ENCODE data around the gene ATP6AP2. TPM values are rescaled to one million over a fixed set of nuclear protein-coding genes. Genes with fewer than 3 reads are reported as not detected.

Gene ATP6AP2
- total and polyA plus RNA-seq, 2 of the 4 experiments (the other 2 are of a cell fraction) = 76.2 to 175 TPM

GRCh38 chrX:40531056-40531826 is 49.5 kb upstream of the ATP6AP2 start:
- H2AK5ac ChIP-seq (ENCODE audit: low read depth, low read length) = no peak overlapping the region
- H2AFZ ChIP-seq (replicated peaks; ENCODE audit: low read length, poor library complexity) = no peak overlapping the region
- no peak overlapping the region for H3K4ac ChIP-seq (ENCODE audit: low read depth, low read length)
- no peak for DNase-seq
- dilution Hi-C loops (cut with HindIII; ENCODE audit: low sequenced_read_pairs, unreplicated experiment) = no loop called here
- H4K5ac ChIP-seq (ENCODE audit: low read depth, low read length) = no peak overlapping the region
- CTCF ChIA-PET = interaction anchor here (1.5 kb wide), 1 partner anchor 13 kb away, joined by 4 read pairs; no protein-coding TSS in a partner anchor
- no peak for ATAC-seq (ENCODE audit: low read depth)
- H4K20me1 ChIP-seq (ENCODE audit: insufficient read depth, low read length) = no peaks in the 10 kb centered on the region
- no peak overlapping the region for H3K18ac ChIP-seq (ENCODE audit: low read depth, low read length)
- H3K27ac ChIP-seq (ENCODE audit: insufficient read depth, low read length) = no peak overlapping the region
- H3K9me3 ChIP-seq (ENCODE audit: control insufficient read depth, insufficient read depth, low read length) = no peaks in the 10 kb centered on the region
- H4K91ac ChIP-seq (ENCODE audit: insufficient read depth, low read depth, low read length) = no peak overlapping the region
- no peak overlapping the region for H3K23ac ChIP-seq (ENCODE audit: low read depth, low read length)
- no peak overlapping the region for H2BK20ac ChIP-seq (ENCODE audit: low read depth, low read length)
- no peaks in the 10 kb centered on the region for H3K36me3 ChIP-seq (ENCODE audit: control insufficient read depth, insufficient read depth, low read length)
- no peak overlapping the region for H3K4me3 ChIP-seq (ENCODE audit: insufficient read depth, low read depth, low read length)
- no peaks in the 10 kb centered on the region for H3K79me1 ChIP-seq (ENCODE audit: low read depth in 1 of 2, low read length in 2 of 2)
- TF ChIP-seq CEBPB (IDR thresholded peaks at IDR 0.05; ENCODE audit: low read depth, low read length) (no peak), CHD1 (IDR thresholded peaks at IDR 0.05; ENCODE audit: low read depth, low read length) (no peak), BHLHE40 (IDR thresholded peaks at IDR 0.05; ENCODE audit: low read depth, low read length) (no peak), SMC3 (IDR thresholded peaks at IDR 0.05; ENCODE audit: low read depth, low read length) (no peak), FOS (IDR thresholded peaks at IDR 0.05; ENCODE audit: low read depth, low read length) (no peak), MXI1 (IDR thresholded peaks at IDR 0.05; ENCODE audit: borderline replicate concordance, low read depth, low read length) (no peak), MAZ (IDR thresholded peaks at IDR 0.05; ENCODE audit: borderline replicate concordance, low read depth, low read length) (no peak), RCOR1 (IDR thresholded peaks at IDR 0.05; ENCODE audit: insufficient replicate concordance, low read length) (no peak), POLR2A (IDR thresholded peaks at IDR 0.05; ENCODE audit: low read depth, low read length) (no peak), NFE2L2 (IDR thresholded peaks at IDR 0.05; ENCODE audit: low read depth, low read length) (no peak), MAFK (IDR thresholded peaks at IDR 0.05; ENCODE audit: low read depth, low read length) (no peak), RFX5 (IDR thresholded peaks at IDR 0.05; ENCODE audit: low read depth, low read length) (no peak), RAD21 (IDR thresholded peaks at IDR 0.05; ENCODE audit: low read length) (no peak)
- TF ChIP-seq, protein P1, sequence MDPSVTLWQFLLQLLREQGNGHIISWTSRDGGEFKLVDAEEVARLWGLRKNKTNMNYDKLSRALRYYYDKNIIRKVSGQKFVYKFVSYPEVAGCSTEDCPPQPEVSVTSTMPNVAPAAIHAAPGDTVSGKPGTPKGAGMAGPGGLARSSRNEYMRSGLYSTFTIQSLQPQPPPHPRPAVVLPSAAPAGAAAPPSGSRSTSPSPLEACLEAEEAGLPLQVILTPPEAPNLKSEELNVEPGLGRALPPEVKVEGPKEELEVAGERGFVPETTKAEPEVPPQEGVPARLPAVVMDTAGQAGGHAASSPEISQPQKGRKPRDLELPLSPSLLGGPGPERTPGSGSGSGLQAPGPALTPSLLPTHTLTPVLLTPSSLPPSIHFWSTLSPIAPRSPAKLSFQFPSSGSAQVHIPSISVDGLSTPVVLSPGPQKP (IDR thresholded peaks at IDR 0.05; ENCODE audit: borderline replicate concordance, low read depth, low read length) = no peak
- TF ChIP-seq, protein P2, sequence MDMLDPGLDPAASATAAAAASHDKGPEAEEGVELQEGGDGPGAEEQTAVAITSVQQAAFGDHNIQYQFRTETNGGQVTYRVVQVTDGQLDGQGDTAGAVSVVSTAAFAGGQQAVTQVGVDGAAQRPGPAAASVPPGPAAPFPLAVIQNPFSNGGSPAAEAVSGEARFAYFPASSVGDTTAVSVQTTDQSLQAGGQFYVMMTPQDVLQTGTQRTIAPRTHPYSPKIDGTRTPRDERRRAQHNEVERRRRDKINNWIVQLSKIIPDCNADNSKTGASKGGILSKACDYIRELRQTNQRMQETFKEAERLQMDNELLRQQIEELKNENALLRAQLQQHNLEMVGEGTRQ (IDR thresholded peaks at IDR 0.05; ENCODE audit: low read depth, low read length) = no peak
- TF ChIP-seq, protein P3, sequence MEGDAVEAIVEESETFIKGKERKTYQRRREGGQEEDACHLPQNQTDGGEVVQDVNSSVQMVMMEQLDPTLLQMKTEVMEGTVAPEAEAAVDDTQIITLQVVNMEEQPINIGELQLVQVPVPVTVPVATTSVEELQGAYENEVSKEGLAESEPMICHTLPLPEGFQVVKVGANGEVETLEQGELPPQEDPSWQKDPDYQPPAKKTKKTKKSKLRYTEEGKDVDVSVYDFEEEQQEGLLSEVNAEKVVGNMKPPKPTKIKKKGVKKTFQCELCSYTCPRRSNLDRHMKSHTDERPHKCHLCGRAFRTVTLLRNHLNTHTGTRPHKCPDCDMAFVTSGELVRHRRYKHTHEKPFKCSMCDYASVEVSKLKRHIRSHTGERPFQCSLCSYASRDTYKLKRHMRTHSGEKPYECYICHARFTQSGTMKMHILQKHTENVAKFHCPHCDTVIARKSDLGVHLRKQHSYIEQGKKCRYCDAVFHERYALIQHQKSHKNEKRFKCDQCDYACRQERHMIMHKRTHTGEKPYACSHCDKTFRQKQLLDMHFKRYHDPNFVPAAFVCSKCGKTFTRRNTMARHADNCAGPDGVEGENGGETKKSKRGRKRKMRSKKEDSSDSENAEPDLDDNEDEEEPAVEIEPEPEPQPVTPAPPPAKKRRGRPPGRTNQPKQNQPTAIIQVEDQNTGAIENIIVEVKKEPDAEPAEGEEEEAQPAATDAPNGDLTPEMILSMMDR (conservative IDR thresholded peaks at IDR 0.05; ENCODE audit: low read depth, low read length) = no peak
- no peak overlapping the region for H2BK5ac ChIP-seq (ENCODE audit: low read depth, low read length, poor library complexity, severe bottlenecking)
- no peak overlapping the region for H4K8ac ChIP-seq (ENCODE audit: low read depth in 2 of 2, low read length in 2 of 2)
- POLR2A ChIA-PET (ENCODE audit: unreplicated experiment) = no interaction called here
- no peak overlapping the region for H2BK15ac ChIP-seq (ENCODE audit: low read depth, low read length)
- intact Hi-C loops (cut with micrococcal nuclease) = no loop called here
- H3K4me1 ChIP-seq (ENCODE audit: control insufficient read depth, insufficient read depth, low read length) = no peaks in the 10 kb centered on the region
- H3K56ac ChIP-seq (ENCODE audit: extremely low read depth, insufficient read depth, low read length) = no peak overlapping the region
- H3K4me2 ChIP-seq (ENCODE audit: low read depth, low read length) = no peak overlapping the region
- no peaks in the 10 kb centered on the region for H3K9me1 ChIP-seq (ENCODE audit: insufficient read depth, low read length)
- no peak overlapping the region for H2AK9ac ChIP-seq (replicated peaks; ENCODE audit: low read depth, low read length, poor library complexity)
- no peak overlapping the region for H3K14ac ChIP-seq (replicated peaks; ENCODE audit: low read depth, low read length)
- WGBS, 2 experiments (ENCODE audit: extremely low coverage in 2 of 2, insufficient read length in 1 of 2) = 67% methylated on average over 1 of the region's 16 CpGs; no CpG with 5 or more reads in 1 of the 2 experiments
- no peak overlapping the region for H2BK120ac ChIP-seq (ENCODE audit: low read depth, low read length)
- in situ Hi-C loops (cut with MboI; ENCODE audit: low sequenced_read_pairs) = no loop called here
- no peak overlapping the region for H3K9ac ChIP-seq (ENCODE audit: low read depth, low read length)
- H3K27me3 ChIP-seq (ENCODE audit: control insufficient read depth, insufficient read depth, low read length) = peaks cover 33% of the 10 kb centered on the region
- BruUV-seq (replicated peaks) = no TSS peak

Data from IMR-90 (cell line).